ENCODE results near the gene ROR2. TPM values are rescaled to one million over a fixed set of nuclear protein-coding genes. Genes with fewer than 3 reads are reported as not detected.

Gene ROR2
- total RNA-seq, 1 experiment from 2014 or later: 5.9 TPM

DNA sequence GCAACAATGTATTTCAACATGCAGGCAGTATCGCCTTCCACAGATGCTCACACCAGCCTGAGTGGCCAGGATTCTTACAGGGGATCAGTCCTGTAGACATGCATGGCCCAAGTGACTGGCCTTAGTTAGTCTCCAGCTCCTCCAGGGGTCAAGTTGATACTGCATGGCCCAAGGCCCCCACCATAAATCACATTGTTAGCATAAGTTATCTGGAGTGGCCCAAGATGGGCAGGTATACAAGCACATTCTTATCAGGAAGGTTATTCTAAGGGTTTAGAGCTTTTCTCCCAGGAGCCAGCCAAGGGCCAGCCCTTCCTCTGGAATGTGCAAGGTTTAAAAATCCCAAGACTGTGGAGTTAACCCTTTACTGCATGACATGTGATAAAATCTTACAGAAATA is 295.5 kb downstream of the ROR2 start:
- Histone ChIP-seq H3K4me1 (ENCODE audit: control insufficient read depth, insufficient read depth, low read length) (no peaks in the 10 kb centered on the region), H3K36me3 (ENCODE audit: control insufficient read depth, insufficient read depth, low read length) (no peaks in the 10 kb centered on the region), H3K27ac (ENCODE audit: low read length) (no peak overlapping the region), H3K4me3 (ENCODE audit: low read depth in 2 of 2, low read length in 2 of 2) (no peak overlapping the region), H3K9me3 (ENCODE audit: control insufficient read depth, insufficient read depth, low read depth, low read length) (no peaks in the 10 kb centered on the region), H3K27me3 (ENCODE audit: control insufficient read depth, insufficient read depth, low read length) (no peaks in the 10 kb centered on the region)
- ChIA-PET POLR2A (no interaction called here), CTCF (no interaction called here)
- intact Hi-C loops (cut with micrococcal nuclease; ENCODE audit: unreplicated experiment): no loop called here
- TF ChIP-seq TCF7L2 (IDR thresholded peaks at IDR 0.05; ENCODE audit: low read depth, low read length): no peak
- TF ChIP-seq CTCF (IDR thresholded peaks at IDR 0.05): no peak
- TF ChIP-seq REST (IDR thresholded peaks at IDR 0.05; ENCODE audit: insufficient read depth in 1 of 2, low read depth in 2 of 2, low read length in 1 of 2): no peak
- no peak for TF ChIP-seq POLR2AphosphoS5 (IDR thresholded peaks at IDR 0.05; ENCODE audit: low read depth, low read length)
- TF ChIP-seq SIN3A (IDR thresholded peaks at IDR 0.05; ENCODE audit: borderline replicate concordance, insufficient read depth, low read depth, low read length): no peak
- no peak for DNase-seq (ENCODE audit: low read depth, low spot score)
- ATAC-seq: no peak
- in situ Hi-C loops (cut with HindIII; ENCODE audit: low pct_unique_long_range_greater_than_20kb, low sequenced_read_pairs): no loop called here
- no TSS peak for BruUV-seq (replicated peaks)

DNA sequence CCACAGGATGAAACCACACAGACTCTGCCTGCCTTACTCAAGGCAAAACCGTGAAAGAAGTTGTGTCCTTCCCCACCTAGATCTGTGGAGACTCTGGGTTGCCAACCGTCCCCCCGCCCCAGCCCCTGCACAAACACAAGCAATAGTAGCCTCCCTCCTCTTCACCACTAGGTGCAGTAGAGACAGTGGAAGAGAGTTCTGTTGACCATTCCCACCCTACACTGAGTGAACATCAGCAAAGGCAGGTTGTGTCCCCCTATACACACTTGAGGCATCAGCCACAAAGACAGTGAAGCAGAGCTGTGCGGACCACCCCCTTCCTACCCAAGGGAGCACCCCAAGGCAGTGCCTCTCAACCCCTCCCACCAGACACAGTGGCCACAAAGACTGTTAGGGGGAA is 302.7 kb downstream of the ROR2 start:
- no TSS peak for BruUV-seq (replicated peaks)
- Histone ChIP-seq H3K27me3 (ENCODE audit: control insufficient read depth, insufficient read depth, low read length) (no peaks in the 10 kb centered on the region), H3K9me3 (ENCODE audit: control insufficient read depth, insufficient read depth, low read depth, low read length) (no peaks in the 10 kb centered on the region), H3K4me3 (ENCODE audit: low read depth in 2 of 2, low read length in 2 of 2) (no peak overlapping the region), H3K4me1 (ENCODE audit: control insufficient read depth, insufficient read depth, low read length) (no peaks in the 10 kb centered on the region), H3K27ac (ENCODE audit: low read length) (no peak overlapping the region), H3K36me3 (ENCODE audit: control insufficient read depth, insufficient read depth, low read length) (no peaks in the 10 kb centered on the region)
- DNase-seq (ENCODE audit: low read depth, low spot score) (no peak), ATAC-seq (no peak)
- intact Hi-C loops (cut with micrococcal nuclease; ENCODE audit: unreplicated experiment) (no loop called here), in situ Hi-C loops (cut with HindIII; ENCODE audit: low pct_unique_long_range_greater_than_20kb, low sequenced_read_pairs) (no loop called here)
- CTCF ChIA-PET: no interaction called here
- POLR2A ChIA-PET: no interaction called here
- no peak for TF ChIP-seq TCF7L2 (IDR thresholded peaks at IDR 0.05; ENCODE audit: low read depth, low read length)
- TF ChIP-seq REST (IDR thresholded peaks at IDR 0.05; ENCODE audit: insufficient read depth in 1 of 2, low read depth in 2 of 2, low read length in 1 of 2): no peak
- no peak for TF ChIP-seq POLR2AphosphoS5 (IDR thresholded peaks at IDR 0.05; ENCODE audit: low read depth, low read length)
- TF ChIP-seq SIN3A (IDR thresholded peaks at IDR 0.05; ENCODE audit: borderline replicate concordance, insufficient read depth, low read depth, low read length): no peak

Data from Panc1 (cell line).